ENCODE measurements around the gene B3GNT2.

DNA sequence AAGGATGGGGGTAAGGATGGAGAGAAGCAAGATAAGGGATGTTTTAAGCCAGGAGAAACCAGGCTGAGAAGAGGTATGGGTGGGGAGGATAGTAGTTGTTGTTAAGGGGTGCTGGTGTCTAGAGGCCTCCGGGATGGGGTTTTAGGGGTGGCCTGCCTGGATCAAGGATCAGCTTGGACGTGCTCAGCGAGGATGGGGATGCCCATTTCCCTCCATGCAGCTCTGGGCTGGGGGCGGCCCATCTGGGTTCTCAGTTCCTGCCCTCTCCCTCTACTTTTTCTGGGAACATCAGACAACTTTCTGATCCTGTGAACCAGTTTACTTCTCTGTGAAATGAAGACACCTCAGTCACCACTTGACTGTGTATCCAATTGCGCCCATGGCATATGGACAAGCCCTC lies 10.1 kb downstream of the B3GNT2 start:
- TF ChIP-seq, protein P1, sequence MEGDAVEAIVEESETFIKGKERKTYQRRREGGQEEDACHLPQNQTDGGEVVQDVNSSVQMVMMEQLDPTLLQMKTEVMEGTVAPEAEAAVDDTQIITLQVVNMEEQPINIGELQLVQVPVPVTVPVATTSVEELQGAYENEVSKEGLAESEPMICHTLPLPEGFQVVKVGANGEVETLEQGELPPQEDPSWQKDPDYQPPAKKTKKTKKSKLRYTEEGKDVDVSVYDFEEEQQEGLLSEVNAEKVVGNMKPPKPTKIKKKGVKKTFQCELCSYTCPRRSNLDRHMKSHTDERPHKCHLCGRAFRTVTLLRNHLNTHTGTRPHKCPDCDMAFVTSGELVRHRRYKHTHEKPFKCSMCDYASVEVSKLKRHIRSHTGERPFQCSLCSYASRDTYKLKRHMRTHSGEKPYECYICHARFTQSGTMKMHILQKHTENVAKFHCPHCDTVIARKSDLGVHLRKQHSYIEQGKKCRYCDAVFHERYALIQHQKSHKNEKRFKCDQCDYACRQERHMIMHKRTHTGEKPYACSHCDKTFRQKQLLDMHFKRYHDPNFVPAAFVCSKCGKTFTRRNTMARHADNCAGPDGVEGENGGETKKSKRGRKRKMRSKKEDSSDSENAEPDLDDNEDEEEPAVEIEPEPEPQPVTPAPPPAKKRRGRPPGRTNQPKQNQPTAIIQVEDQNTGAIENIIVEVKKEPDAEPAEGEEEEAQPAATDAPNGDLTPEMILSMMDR (IDR thresholded peaks at IDR 0.05 in 8 of 11, conservative IDR thresholded peaks at IDR 0.05 in 3 of 11): no peak
- TF ChIP-seq POLR2A (IDR thresholded peaks at IDR 0.05): no peak
- TF ChIP-seq POLR2AphosphoS5 (IDR thresholded peaks at IDR 0.05): no peak

Measured in spleen (tissue), 7 donors.